Epithelial cell of esophagus (primary cell): Measurements from ENCODE around the gene FBLN2.
A peak's percentile ranks its signal among the peaks of the same experiment; 100 is the strongest.

Experiments
- DNase-seq: peaks from one replicate; pipeline ENCODE4 v3.0.0; 2010; ENCODE audit warnings: low read depth
- H3K4me3 ChIP-seq: 2 replicates; pipeline ENCODE4 v1.5.1; 2011; ENCODE audit warnings: mild to moderate bottlenecking, low read length, control low read depth
- CTCF ChIP-seq: IDR thresholded peaks from 2 replicates; pipeline ENCODE4 v1.5.1; 2011; ENCODE audit warnings: low read depth, mild to moderate bottlenecking, low read length, control low read depth, inconsistent platforms; ENCODE audit not compliant: insufficient read depth; ENCODE audit errors: missing control alignments

Gene FBLN2

GRCh38 chr3:13663781-13664535 lies 115.0 kb downstream of the FBLN2 start:
- H3K4me3 ChIP-seq: no peak overlapping the region
- DNase-seq: no peak
- no peak for TF ChIP-seq CTCF

GRCh38 chr3:13665582-13666226 lies 116.8 kb downstream of the FBLN2 start:
- no peak overlapping the region for H3K4me3 ChIP-seq
- no peak for DNase-seq
- no peak for TF ChIP-seq CTCF

- H3K4me3 ChIP-seq: no peak overlapping the region
- no peak for TF ChIP-seq CTCF
- DNase-seq: no peak
These were observed 117.3 kb downstream of the FBLN2 start for GRCh38 chr3:13666227-13666619.

- DNase-seq: peak; percentile 59
- no peak overlapping the region for H3K4me3 ChIP-seq
- TF ChIP-seq CTCF: no peak
These were observed 118.1 kb downstream of the FBLN2 start for GRCh38 chr3:13666781-13667709.

- H3K4me3 ChIP-seq: no peak overlapping the region
- no peak for DNase-seq
- TF ChIP-seq CTCF: no peak
These were observed 119.2 kb downstream of the FBLN2 start for GRCh38 chr3:13668136-13668535.

- DNase-seq: no peak
- TF ChIP-seq CTCF: no peak
- H3K4me3 ChIP-seq: no peak overlapping the region
These were observed 120.5 kb downstream of the FBLN2 start for GRCh38 chr3:13669457-13669856.
